Middle frontal gyrus (tissue), 1 donor: Measurements from ENCODE around the gene HUNK.

Experiments
- DNase-seq: peaks from one replicate; pipeline ENCODE4 v3.0.0-alpha.2; 2015; ENCODE audit warnings: low spot score; ENCODE audit errors: extremely low spot score

Gene HUNK

DNA sequence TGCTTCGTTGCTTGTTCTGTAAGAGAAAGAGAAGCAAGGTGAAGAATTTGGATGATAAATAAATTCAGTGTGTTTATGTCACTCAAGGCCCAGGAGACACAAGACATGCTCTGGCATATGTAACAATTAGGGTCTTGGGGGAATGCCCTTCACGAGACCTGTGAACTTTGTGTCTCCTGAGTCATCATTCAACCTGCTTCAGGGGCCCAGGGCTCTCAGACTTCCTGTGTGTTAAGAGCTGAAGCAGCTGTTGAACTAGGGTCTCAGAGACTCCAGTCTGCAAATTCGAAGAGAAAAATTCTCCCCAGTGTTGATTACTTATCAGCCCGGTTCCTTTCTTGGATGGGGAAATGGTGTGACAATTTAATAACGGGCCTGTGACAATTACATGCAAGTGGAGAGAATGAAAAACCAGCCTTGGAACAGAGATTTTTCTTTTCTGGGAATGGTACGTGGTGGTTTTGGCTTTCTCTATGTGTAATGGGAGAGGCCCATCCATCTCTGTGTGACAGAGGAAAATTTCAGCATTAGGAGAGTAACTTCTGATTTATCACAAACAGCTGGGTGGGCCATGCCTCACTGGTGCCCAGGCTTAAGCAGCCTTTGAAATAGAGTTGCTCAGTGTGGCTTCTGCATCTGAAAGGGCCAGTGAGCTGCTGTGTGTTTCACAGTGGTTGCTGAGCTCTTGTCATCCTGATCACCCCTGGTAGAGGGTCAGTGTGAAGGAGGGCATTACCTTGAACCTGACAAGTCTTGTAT, 22.4 kb downstream of the HUNK start:
- DNase-seq: no peak

- DNase-seq: no peak
Observed at GRCh38 chr21:31896019-31896418, 23.2 kb downstream of the HUNK start.

DNA sequence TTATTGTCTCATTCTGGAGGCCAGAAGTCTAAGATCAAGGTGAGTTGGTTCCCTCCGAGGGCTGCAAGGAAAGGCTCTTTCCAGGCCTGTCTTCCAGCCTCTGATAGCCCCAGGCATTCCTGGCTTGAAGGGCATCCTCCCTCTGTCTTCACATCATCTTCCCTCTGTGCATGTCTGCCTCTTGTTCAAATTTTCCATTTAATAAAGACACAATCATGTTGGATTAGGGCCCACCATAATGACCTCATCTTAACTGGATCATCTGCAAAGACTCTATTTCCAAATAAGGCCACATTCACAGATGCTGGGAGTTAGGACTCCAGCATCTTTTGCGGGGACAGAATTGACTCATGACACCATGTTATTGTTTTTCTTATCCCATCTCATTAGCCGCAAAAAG, 24.5 kb downstream of the HUNK start:
- no peak for DNase-seq

DNA sequence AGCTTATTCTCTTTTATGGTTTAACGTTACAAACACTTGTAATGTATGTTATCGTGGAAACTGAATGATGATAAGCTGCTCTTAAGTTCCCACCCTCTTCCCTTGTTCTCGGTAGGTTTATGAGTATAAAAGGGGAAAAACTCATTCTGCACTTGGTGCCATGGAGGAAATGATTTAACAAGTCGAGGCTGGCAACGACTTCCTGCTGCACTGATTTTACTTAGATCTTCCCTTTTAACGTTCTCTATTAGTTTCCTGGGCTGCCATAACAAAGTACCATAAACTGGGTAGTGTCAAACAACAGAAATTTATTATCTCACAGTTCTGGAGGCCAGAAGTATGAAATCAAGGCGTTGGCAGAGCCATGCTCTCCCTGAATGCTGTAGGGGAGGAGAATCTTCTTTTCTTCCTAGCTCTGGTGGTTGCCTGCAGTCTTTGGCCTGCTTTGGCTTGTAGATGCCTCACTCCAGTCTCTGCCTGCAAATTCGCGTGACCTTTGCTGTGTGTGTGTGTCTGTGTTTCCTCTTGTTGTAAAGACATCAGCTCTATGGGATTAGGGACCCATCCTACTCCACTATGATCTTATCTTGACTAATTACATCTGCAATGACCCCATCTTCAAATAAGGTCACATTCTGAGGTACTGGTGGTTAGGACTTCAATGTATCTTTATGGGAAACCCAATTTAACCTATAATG, 26.3 kb downstream of the HUNK start:
- DNase-seq: no peak

DNA sequence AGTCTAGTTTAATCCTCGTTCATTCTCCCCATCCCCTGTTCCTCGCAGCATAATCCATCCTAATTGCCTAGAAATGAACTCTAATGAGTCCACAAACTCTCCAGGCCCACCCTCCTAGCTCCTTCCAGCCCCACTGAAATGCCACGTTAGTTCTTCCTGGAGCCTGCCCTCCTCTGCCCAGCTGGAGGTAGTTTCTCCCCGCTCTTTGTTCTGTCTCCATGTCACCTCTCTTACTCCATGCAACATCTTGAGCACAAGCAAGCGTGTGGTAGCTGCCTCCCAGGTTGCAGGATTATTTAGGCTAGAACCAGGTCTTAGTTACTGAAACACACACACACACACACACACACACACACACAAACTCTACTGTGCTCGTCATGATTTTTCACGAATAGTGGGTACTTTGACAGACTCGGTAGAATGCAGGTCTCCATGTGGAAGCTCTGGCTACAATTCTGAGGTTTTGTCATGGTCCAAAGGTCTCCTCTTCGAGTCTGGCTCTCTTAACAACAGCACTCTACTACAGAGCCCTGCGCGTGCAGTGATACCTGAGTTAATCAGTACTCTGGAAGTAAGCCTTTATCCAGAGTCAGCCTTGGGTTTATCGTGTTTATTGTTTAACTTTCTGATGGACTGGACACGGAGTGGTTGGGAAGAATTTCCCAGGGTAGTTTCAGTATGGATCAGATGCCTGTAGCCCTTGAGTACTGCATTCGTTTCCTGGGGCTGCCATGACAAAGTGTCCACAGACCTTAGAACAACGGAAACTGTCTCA, 27.5 kb downstream of the HUNK start:
- no peak for DNase-seq

GRCh38 chr21:31901315-31901714, 28.5 kb downstream of the HUNK start:
- DNase-seq: no peak

- DNase-seq: no peak
Observed at GRCh38 chr21:31902438-31902837, 29.6 kb downstream of the HUNK start.

- DNase-seq: no peak
Observed at GRCh38 chr21:31903896-31904295, 31.1 kb downstream of the HUNK start.

DNA sequence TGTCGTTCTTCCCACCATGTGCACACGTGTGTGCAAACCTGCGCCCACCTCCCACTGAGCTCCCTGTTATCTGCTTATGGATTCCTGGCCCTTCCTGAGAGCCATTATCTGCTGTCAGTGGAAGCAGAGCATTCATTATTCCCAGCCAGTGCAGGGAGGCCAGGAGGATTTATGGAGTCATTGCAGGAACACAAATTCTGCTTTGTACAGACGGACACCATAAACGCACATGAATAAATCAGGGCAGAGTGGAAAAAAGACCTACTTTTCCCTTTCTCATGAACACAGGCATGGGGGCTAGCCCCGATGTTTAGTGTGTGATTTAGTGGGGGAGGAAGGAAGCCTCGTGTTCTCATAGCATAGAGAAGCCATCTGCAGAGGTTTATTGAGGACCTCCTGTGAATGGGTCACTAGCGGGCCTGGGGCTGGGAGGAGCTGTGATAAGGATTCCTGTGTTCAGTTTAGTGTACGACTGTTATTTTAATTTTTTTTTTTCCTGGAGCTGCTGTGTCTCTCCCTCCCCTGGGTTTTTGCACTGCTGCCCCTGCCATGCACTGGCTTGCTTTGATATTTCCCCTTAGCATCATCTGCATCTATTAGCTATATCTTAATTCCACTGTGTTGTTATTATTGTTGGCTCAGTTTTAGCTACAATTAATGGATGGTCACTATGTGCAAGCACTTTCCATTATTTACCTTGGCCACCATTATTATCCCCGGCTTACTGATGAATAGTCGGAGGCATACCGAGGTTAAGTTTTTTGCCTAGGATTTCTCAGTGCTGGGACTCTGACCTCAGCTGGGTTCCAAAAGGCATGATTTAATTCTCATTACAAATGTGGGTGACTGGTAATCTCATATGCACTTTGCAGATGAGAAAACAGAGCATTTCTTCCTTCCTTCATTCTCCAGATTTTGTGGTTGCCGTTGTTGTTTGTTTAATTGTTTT, 33.0 kb downstream of the HUNK start:
- no peak for DNase-seq

- DNase-seq: no peak
Observed at GRCh38 chr21:31908106-31909031, 35.5 kb downstream of the HUNK start.

DNA sequence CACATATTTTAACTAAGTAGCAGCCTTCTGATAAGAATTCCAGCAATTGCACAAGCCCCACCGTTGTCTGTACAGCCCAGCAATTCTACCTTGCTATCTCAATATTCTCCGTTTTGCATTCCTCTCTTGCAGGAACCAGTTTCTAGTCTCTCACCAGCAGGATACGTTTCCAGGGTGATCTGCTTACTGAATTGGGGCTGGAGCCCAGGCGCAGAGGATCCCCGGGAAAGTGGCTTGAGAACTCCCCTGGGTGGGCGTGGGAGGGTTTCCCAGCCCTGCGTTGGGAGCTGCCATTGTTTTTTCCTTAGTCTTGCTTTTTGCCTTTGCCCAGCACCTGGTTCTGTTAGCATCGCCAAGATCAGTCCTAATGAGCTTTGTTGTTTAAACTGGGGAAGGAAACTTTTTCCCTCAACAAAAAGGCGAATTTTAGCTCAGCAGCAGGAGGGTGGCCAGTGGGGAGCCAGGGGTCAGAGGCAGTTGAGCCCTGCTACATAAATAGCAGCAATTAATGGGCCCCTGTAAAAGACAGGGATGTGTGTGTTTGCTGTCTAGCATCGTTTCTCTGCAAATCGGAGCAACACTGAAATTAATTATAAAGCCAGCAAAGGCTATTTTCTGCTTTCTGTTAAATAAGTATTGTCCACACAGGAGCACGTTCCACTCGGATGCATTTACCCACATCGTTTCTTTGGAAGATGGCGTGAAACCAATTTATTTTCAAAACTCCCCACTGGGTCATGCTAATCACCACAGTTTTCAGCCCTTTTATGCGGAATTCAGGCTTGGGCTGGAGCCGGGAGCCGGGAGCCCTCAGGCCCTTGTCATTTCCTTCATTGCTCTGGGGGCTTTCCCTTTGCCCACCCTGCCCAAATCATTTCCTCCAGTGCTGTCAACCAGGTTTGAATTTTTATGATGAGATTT, 36.6 kb downstream of the HUNK start:
- DNase-seq: no peak

- no peak for DNase-seq
Observed at GRCh38 chr21:31910074-31910470, 37.3 kb downstream of the HUNK start.

- DNase-seq: no peak
Observed at GRCh38 chr21:31911138-31911907, 38.5 kb downstream of the HUNK start.

DNA sequence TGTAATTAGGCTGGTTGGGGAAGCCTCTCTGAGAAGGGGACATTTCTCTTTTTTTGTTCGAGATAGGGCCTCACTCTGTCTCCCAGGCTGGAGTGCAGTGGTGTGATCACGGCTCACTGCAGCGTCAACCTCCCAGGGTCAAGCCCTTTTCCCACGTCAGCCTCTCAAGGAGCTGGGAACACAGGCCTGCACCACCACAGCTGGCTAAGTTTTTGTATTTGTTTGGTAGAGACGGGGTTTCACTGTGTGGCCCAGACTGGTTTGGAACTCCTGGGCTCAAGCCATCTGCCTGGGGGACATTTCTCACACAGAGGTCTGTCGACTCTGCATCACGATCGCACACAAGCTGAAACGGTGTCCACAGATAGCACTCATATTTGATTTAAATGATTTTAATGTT, 39.7 kb downstream of the HUNK start:
- DNase-seq: no peak

GRCh38 chr21:31913182-31913608, 40.4 kb downstream of the HUNK start:
- no peak for DNase-seq

GRCh38 chr21:31914472-31914871, 41.7 kb downstream of the HUNK start:
- no peak for DNase-seq

- DNase-seq: no peak
Observed at GRCh38 chr21:31915566-31915965, 42.7 kb downstream of the HUNK start.

DNA sequence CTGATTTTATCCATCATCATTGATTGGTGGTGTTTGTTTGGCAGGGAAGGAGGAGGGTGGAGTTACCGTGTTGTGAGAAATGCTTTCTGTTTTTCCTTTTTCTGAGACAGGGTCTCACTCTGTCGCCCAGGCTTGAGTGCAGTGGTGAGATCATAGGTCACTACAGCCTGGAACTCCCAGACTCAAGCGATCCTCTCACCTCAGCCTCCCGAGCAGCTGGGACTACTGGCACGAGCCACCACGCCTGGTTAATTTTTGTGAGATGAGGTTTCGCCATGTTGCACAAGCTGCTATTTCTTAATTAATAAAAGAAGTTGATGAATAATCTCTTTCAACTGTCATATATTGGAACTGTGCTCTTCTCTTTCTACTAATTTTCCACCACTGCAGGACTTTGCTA, 44.3 kb downstream of the HUNK start:
- DNase-seq: no peak
